Measurements from ENCODE around the gene GSTK1.
"Not testable (repeated sequence)": the region's sequence is repeated elsewhere in the genome, so short reads cannot be mapped to it uniquely, and the experiment has no call there.

Gene GSTK1

DNA sequence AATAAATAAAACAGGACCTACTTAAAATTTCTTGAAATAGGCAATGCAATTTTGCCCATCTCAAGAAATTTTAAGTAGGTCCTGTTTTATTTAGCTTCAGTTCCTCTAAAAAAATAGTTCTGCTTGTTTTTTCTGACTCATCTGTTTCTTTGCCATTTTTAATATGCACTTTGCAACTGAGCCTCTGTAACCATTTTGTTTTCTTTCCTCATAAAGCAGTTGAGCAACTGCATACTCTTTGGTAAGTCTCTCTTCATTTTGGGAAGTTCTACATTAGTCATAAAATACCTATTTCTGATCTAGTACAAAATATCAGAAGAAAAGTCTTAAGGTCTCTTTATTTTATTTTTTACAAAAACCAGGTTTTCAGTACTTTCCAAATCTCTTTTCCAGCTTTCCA is 23.4 kb upstream of the GSTK1 start:
- no peak for DNase-seq (ENCODE audit: low spot score)

- peak; percentile 89 for DNase-seq (ENCODE audit: low spot score)
Measured at GRCh38 chr7:143240291-143241168, 22.7 kb upstream of the GSTK1 start.

DNA sequence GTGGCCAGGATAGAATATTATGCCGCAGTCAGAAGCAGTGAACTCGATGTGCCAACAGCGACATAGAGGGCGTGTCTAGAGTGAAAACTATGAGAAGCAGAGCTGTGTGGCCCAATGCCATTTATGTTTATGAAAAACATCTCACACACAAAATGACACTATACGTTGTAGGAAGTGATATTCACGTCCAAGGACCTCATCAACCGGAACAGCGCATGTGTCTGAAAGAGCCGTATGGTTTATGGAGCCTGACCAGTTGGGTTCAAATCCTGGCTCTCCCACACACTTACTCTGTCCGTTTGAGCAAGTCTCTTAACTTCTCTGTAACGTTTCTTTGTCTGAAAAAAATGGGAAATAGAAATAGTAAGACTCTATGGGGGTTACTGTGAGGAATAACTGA is 20.9 kb upstream of the GSTK1 start:
- DNase-seq (ENCODE audit: low spot score), result no peak

DNA sequence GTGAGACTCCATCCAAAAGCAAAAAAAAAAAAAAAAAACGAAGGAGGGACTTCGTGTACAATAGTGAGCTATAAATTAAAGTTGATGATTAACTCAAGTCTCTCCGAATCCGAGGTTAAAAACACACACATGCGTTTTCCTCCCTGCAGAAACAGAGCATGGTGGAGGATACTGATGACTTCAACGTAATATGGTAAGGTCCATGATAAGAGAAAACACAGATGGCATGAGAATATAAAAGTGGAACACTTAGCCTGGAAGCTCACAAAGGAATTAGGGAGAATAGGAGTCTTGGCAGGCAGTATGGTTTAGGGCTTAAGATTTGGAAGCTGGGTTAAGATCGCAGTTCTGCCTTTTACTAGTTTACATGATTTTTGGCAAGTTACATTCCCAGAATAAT is 20.1 kb upstream of the GSTK1 start:
- no peak for DNase-seq (ENCODE audit: low spot score)

DNA sequence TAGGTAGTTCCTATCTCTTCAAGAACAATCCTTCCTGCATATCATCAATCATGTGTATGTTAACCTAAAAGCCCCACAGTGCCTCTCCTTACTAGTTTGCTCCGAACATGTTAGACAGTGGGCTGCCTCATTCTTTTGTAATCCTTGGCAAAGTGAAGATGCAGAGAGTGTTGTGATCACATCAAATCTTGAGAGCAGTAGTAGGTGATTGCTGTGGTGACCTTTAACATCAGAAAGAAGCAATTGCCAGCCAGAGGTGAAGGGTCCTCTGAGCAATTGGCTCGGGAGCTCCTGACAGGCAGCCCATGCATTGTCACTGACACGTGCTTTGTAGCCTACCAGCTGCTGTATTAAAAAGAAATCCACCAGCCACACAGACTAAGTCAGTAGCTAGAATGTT is 19.6 kb upstream of the GSTK1 start:
- no peak for DNase-seq (ENCODE audit: low spot score)

DNA sequence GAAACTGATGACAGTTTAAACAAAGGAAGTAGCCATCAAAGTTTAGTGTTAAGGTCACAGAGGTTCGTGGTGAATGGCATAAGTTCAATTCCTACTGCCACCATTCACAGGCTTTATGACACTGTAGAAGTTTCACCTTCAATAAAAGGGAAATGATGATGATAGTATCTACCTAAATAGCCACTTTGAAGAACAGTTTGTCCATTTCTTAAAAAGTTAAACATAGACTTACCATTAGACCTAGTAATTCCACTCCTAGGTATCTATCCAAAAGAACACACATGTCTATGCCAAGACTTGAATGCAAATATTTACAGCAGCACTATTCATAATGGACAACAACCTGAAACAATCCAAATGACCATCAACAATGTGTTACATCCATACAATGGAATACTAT is 18.9 kb upstream of the GSTK1 start:
- no peak for DNase-seq (ENCODE audit: low spot score)

DNA sequence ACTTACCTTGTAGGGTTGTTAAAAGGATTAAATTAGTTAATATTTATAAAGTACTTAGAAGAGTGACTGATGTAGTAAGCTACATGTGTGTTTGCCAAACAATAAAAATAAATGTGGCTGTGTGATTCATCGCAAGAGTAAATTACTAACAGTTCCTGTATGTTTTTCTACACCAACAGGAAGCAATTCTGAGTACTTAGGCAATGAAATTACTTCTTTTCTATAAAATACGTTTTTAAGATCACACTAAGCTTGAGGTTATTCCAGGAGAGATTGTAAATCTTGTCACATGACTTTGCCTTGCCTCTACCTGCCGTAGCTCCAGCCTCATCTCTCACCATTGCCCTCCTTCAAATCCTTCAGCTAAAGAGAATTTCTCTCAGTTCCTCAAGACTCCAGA is 18.1 kb upstream of the GSTK1 start:
- peak; percentile 72 for DNase-seq (ENCODE audit: low spot score)

DNA sequence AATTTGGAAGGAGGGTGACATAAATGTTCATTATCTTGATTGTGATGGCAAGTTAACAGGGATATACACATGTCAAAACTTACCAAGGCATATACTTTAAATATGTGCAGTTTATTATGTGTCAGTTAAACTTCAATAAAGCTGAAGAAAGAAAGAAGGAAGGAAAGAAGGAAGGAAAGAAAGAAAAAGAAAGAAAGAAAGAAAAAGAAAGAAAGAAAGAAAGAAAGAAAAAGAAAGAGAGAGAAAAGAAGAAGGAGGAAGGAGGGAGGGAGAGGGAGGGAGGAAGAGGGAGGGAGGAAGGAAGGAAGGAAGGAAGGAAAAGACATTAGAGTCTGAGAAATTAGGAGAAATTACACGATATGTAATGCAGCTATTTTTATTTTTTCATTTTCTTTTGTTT is 15.9 kb upstream of the GSTK1 start:
- no peak for DNase-seq (ENCODE audit: low spot score)

GRCh38 chr7:143248761-143249354 is 14.4 kb upstream of the GSTK1 start:
- no peak for DNase-seq (ENCODE audit: low spot score)

DNA sequence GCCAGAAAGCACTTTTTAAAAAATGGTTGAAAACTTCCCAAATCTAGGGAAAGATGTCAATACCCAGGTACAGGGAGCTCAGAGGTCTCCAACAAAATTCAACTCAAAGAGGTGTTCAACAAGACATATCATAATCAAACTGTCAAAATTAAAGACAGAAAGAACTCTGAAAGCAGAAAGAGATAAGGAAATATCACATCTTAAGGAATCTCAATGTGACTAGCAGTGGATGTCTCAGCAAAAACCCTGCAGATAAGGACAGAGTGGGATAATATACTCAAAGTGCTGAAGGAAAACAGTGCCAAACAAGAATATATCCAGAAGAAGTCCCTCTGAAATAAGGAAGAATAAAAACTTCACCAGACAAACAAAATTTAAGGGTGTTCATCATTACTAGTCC is 13.0 kb upstream of the GSTK1 start:
- DNase-seq (ENCODE audit: low spot score), result no peak

- peak; percentile 59 for DNase-seq (ENCODE audit: low spot score)
Measured at GRCh38 chr7:143250822-143251221, 12.4 kb upstream of the GSTK1 start.

DNA sequence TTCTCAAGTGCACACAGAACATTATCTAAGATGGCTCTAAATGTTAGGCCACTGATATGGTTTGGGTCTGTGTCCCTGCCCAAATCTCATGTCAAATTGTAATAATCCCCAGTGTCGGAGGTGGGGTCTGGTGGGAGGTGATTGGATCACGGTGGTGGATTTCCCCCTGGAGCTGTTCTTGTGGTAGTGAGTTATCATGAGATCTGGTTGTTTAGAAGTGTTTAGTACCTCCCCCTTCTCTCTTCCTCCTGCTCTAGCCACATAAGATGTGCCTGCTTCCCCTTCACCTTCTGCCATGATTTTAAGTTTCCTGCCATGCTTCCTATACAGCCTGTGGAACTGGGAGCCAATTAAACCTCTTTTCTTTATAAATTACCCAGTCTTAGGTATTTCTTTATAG is 11.2 kb upstream of the GSTK1 start:
- peak; percentile 38 for DNase-seq (ENCODE audit: low spot score)

GRCh38 chr7:143255564-143255963 is 7.7 kb upstream of the GSTK1 start:
- DNase-seq (ENCODE audit: low spot score), result no peak

DNA sequence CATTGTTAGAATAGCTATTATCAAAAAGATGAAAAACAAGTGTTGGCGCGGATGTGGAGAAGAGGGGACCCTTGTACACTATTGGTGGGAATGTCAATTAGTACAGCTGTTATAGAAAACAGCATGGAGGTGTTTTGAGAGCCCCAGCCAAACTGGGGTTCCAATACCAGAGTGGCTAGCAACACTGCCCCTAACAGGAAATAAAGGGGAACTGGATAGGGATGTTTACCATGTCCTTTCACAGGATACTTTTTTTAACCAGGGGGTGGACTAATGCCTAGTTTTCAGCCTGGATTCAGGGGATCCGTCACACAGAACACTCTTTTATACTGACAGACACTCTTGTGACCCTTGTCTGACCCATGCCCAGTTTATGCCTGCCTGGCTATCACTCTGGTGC is 6.9 kb upstream of the GSTK1 start:
- DNase-seq (ENCODE audit: low spot score), result no peak

DNA sequence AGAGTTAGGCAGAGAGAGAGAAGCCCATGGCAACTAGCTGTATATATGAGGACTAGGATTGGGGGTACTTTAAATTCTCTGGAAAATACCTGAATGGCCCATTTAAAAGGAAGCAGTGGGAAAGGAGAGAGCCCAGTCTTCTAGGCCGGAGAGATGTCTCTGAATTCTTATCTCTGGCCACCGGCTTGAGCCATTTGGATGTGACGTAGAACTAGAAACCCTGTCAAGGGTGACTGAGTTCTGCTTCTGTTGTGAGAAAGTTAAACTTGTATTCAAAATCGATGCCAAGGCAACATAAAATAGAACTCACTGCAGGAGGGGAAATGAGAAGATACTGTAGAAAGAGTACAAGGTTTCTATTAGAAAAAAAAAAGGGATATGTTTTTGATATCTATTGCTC is 6.3 kb upstream of the GSTK1 start:
- no peak for DNase-seq (ENCODE audit: low spot score)

GRCh38 chr7:143257501-143257900 is 5.7 kb upstream of the GSTK1 start:
- no peak for DNase-seq (ENCODE audit: low spot score)

DNA sequence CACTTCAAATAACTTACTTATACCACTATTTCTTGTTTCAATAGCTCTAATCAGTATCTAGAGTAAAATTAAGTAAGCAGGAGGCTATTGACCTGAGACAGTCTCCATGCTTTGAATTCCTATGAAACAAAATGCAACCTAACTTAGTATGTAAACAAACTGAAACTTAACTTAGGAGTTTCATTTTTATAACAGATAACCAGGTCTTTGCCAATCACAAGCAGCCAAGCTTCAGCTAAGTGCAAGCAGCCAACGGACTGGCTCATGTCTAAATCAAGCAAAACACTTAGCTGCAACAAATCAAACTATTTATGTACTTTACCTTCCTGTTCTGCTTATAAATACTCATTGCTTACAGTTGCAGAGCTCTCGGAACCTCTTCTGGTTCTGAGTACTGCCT is 4.4 kb upstream of the GSTK1 start:
- DNase-seq (ENCODE audit: low spot score), result peak; percentile 69

DNA sequence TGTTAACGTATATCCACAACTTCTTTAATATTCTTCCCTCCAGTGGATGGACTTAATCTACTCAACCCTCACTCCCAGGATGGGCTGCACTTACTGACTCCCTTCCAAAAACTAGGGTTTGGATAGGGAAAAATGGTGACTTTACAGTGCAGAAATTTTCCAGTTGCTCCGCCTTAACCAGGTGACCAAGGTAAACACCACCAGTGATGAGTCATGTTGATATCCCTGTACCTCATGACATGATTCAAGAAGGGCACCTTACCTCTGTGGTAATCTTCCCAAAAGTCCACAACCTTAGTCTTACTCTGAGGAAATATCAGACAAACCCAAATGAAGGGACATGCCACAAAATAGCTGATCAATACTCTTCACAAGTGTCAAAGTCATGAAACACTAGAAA is 3.5 kb upstream of the GSTK1 start:
- no peak for DNase-seq (ENCODE audit: low spot score)

- no peak for DNase-seq (ENCODE audit: low spot score)
Measured at GRCh38 chr7:143261901-143262300, 1.3 kb upstream of the GSTK1 start.

GRCh38 chr7:143264196-143264568 is 941 bp downstream of the GSTK1 start:
- DNase-seq (ENCODE audit: low spot score), result not testable (repeated sequence)

GRCh38 chr7:143265017-143265693 is 1.9 kb downstream of the GSTK1 start:
- DNase-seq (ENCODE audit: low spot score), result peak; percentile 54

GRCh38 chr7:143269251-143269650 is 6.0 kb downstream of the GSTK1 start:
- DNase-seq (ENCODE audit: low spot score), result no peak

GRCh38 chr7:143271240-143271639 is 8.0 kb downstream of the GSTK1 start:
- DNase-seq (ENCODE audit: low spot score), result no peak
